DOHH2 (cell line): ENCODE results near the gene ANGPTL1.

Source experiments
- H3F3A ChIP-seq: fragments of 200-600 bp; sonication (generic), shearing (Covaris generic); 2 replicates; pipeline ENCODE4 v1.6.0; 2016; ENCODE audit warnings: antibody characterized with exemption, mild to moderate bottlenecking; ENCODE audit not compliant: control insufficient read depth, insufficient read depth
- H3K27ac ChIP-seq: fragments of 200-600 bp; sonication (generic); 2 replicates; pipeline ENCODE4 v1.5.1; 2014; ENCODE audit warnings: low read depth, mild to moderate bottlenecking, low read length, moderate library complexity
- H3K27me3 ChIP-seq: fragments of 200-600 bp; sonication (generic); 2 replicates; pipeline ENCODE4 v1.6.1; 2014; ENCODE audit warnings: mild to moderate bottlenecking, low read length, mixed read lengths; ENCODE audit not compliant: control insufficient read depth
- H3K36me3 ChIP-seq: fragments of 200-600 bp; sonication (generic); 2 replicates; pipeline ENCODE4 v1.6.1; 2014; ENCODE audit warnings: mild to moderate bottlenecking, low read length, moderate library complexity, mixed read lengths; ENCODE audit not compliant: control insufficient read depth
- H3K4me1 ChIP-seq: fragments of 200-600 bp; sonication (generic); 2 replicates; pipeline ENCODE4 v1.6.1; 2014; ENCODE audit warnings: mild to moderate bottlenecking, low read length, mixed read lengths; ENCODE audit not compliant: control insufficient read depth
- H3K4me2 ChIP-seq: fragments of 200-600 bp; sonication (generic); 2 replicates; pipeline ENCODE4 v1.6.0; 2014; ENCODE audit warnings: mild to moderate bottlenecking, low read length, moderate library complexity
- H3K4me3 ChIP-seq: fragments of 200-600 bp; sonication (generic); 2 replicates; pipeline ENCODE4 v1.5.1; 2014; ENCODE audit warnings: mild to moderate bottlenecking, low read length, mixed read lengths
- H3K79me2 ChIP-seq: fragments of 200-600 bp; sonication (generic); 2 replicates; pipeline ENCODE4 v1.6.1; 2014; ENCODE audit warnings: mild to moderate bottlenecking, low read length, mixed read lengths; ENCODE audit not compliant: control insufficient read depth
- H3K9me2 ChIP-seq: fragments of 200-600 bp; sonication (generic); replicated peaks from 2 replicates; pipeline ENCODE4 v1.6.1; 2014; ENCODE audit warnings: mild to moderate bottlenecking, low read length, mixed read lengths; ENCODE audit not compliant: control insufficient read depth
- H3K9me3 ChIP-seq: fragments of 200-600 bp; sonication (generic); 2 replicates; pipeline ENCODE4 v1.6.1; 2014; ENCODE audit warnings: antibody characterized with exemption, low read length, mixed read lengths; ENCODE audit not compliant: control insufficient read depth, insufficient read depth
- H4K20me1 ChIP-seq: fragments of 200-600 bp; sonication (generic); 2 replicates; pipeline ENCODE4 v1.6.0; 2014; ENCODE audit warnings: low read depth, mild to moderate bottlenecking, antibody characterized with exemption, low read length, moderate library complexity; ENCODE audit not compliant: control insufficient read depth, insufficient read depth
- CTCF ChIP-seq: fragments of 200-600 bp; sonication (generic); IDR thresholded peaks from one replicate; pipeline ENCODE4 v1.5.1; 2014; ENCODE audit warnings: antibody characterized with exemption, mild to moderate bottlenecking, low read depth, low read length; ENCODE audit not compliant: poor library complexity, severe bottlenecking
- EZH2phosphoT487 ChIP-seq: fragments of 200-600 bp; sonication (generic); IDR thresholded peaks from 2 replicates; pipeline ENCODE4 v1.6.1; 2017; ENCODE audit warnings: borderline replicate concordance, mild to moderate bottlenecking, antibody characterized with exemption, low read length, moderate library complexity, mixed read lengths

ANGPTL1 gene

GRCh38 chr1:178899402-178899801, 28.5 kb upstream of the ANGPTL1 start:
- Histone ChIP-seq H3K27ac (no peak overlapping the region), H3K27me3 (no peaks in the 10 kb centered on the region), H3K4me1 (no peaks in the 10 kb centered on the region), H3K9me3 (no peaks in the 10 kb centered on the region), H3K36me3 (peaks cover 81% of the 10 kb centered on the region), H3K4me2 (no peak overlapping the region), H4K20me1 (no peaks in the 10 kb centered on the region), H3K79me2 (no peaks in the 10 kb centered on the region), H3F3A (no peaks in the 10 kb centered on the region), H3K4me3 (no peak overlapping the region), H3K9me2 (no peaks in the 10 kb centered on the region)
- TF ChIP-seq CTCF, result no peak
- no peak for TF ChIP-seq EZH2phosphoT487

DNA sequence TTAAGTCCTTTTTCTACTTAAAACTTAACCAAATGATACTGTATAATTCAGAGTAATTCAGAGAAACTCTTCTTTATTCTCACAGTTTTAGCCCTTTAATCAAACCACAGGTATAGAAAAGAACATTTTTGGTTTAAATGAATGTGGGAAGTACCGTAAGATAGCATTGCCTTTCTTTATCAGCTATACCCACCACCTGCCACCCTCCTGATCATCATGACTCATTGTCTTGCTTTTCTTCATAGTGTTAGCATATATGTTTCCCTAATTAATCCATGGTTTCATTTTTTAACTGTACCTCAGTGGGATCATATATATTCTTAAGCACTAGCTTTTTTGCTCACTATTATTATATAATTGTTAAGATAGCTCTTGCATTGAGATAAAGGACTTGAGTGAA, 27.5 kb upstream of the ANGPTL1 start:
- no peaks in the 10 kb centered on the region for H3K27me3 ChIP-seq
- no peaks in the 10 kb centered on the region for H3F3A ChIP-seq
- peaks cover 83% of the 10 kb centered on the region for H3K36me3 ChIP-seq
- no peak for TF ChIP-seq EZH2phosphoT487
- no peak for TF ChIP-seq CTCF
- no peaks in the 10 kb centered on the region for H3K4me1 ChIP-seq
- H3K79me2 ChIP-seq, result no peaks in the 10 kb centered on the region
- no peak overlapping the region for H3K4me3 ChIP-seq
- no peaks in the 10 kb centered on the region for H4K20me1 ChIP-seq
- no peaks in the 10 kb centered on the region for H3K9me2 ChIP-seq
- H3K9me3 ChIP-seq, result no peaks in the 10 kb centered on the region
- no peak overlapping the region for H3K27ac ChIP-seq
- no peak overlapping the region for H3K4me2 ChIP-seq

DNA sequence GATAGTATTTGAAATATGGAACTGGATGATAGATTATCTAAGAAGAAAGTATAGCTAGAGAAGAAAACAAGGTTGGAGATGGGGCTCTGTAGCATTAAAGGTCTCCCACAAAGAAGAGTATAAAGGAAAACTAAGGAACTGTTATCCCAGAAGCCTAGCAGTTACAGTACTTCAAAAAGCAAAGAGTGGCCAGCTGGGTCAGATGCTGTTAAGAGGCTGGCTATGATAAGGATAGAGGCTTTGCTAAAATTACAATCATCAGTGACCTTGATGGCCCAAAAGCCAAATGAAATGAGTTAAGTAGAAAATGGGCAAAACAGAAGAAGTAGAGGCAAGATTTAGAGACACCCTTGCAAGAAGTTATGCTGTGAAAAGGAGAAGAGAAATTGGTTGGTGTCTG, 25.1 kb upstream of the ANGPTL1 start:
- Histone ChIP-seq H3K9me3 (no peaks in the 10 kb centered on the region), H4K20me1 (no peaks in the 10 kb centered on the region), H3K4me3 (no peak overlapping the region), H3K36me3 (peaks cover 84% of the 10 kb centered on the region), H3K27ac (no peak overlapping the region), H3F3A (0 out of 2 replicates have a peak, but pooled peaks cover 2% of the 10 kb centered on the region), H3K79me2 (no peaks in the 10 kb centered on the region), H3K4me2 (no peak overlapping the region), H3K27me3 (no peaks in the 10 kb centered on the region), H3K4me1 (no peaks in the 10 kb centered on the region), H3K9me2 (no peaks in the 10 kb centered on the region)
- no peak for TF ChIP-seq CTCF
- no peak for TF ChIP-seq EZH2phosphoT487

DNA sequence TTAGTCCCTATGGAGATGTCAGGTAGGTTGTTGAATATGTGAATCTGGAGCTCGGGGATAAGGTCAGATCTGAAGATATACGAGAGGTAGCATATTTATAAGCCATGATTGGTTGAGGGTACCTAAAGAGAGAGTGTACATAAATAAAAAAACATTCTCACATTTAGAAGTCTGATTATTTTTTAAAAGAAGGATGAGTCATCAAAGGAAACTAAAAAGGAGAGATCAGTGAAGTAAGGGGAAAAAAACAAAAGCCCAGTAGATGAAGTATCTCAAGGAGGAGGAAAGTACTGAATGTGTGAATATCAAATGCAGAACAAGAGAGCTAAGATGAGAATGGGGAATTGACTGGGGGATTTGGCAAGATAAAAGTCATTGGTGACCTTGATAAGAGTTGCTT, 15.7 kb upstream of the ANGPTL1 start:
- Histone ChIP-seq H3K9me3 (no peaks in the 10 kb centered on the region), H3K9me2 (no peaks in the 10 kb centered on the region), H3K27ac (no peak overlapping the region), H4K20me1 (no peaks in the 10 kb centered on the region), H3F3A (peaks cover 11% of the 10 kb centered on the region; the same call in 1 of the 2 replicates), H3K27me3 (no peaks in the 10 kb centered on the region), H3K36me3 (peaks cover 88% of the 10 kb centered on the region), H3K4me1 (no peaks in the 10 kb centered on the region), H3K4me2 (no peak overlapping the region), H3K4me3 (no peak overlapping the region), H3K79me2 (no peaks in the 10 kb centered on the region)
- TF ChIP-seq CTCF (no peak), EZH2phosphoT487 (no peak)
